Measurements from ENCODE around the gene ADSS1.

DNA sequence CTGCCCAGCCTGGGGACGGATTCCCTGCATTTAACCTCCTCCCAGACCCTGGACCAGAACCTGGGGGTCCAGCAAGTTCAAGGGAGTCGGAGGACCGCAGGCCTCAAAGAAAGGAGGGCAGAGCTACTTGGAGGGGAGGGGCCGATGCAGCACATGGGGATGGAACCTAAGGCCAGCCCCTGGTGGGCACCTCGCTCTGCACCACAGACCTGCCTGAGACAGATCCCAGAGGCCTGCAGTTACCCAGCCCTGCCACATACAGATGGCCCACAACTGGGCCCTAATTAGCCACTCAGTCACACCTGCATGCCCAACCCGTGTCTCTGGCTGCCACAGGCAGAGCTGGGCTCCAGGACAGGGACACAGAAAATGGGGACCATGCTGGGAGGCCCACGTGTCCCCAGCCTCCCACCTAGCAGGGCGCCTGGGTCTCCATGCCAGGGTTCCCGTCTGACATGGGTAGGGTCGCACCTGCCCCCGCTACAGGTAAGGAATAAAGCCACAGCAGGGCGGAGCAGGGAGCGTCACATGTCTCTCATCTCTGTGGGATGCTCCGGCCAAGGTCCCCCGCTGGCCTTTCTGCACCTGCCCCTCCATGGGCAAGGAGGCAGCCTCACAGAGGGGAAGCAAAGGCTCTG is 54.8 kb downstream of the ADSS1 start:
- TF ChIP-seq EZH2 (IDR thresholded peaks at IDR 0.05; ENCODE audit: low read length, missing control alignments), result no peak
- TF ChIP-seq, protein P1, sequence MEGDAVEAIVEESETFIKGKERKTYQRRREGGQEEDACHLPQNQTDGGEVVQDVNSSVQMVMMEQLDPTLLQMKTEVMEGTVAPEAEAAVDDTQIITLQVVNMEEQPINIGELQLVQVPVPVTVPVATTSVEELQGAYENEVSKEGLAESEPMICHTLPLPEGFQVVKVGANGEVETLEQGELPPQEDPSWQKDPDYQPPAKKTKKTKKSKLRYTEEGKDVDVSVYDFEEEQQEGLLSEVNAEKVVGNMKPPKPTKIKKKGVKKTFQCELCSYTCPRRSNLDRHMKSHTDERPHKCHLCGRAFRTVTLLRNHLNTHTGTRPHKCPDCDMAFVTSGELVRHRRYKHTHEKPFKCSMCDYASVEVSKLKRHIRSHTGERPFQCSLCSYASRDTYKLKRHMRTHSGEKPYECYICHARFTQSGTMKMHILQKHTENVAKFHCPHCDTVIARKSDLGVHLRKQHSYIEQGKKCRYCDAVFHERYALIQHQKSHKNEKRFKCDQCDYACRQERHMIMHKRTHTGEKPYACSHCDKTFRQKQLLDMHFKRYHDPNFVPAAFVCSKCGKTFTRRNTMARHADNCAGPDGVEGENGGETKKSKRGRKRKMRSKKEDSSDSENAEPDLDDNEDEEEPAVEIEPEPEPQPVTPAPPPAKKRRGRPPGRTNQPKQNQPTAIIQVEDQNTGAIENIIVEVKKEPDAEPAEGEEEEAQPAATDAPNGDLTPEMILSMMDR (conservative IDR thresholded peaks at IDR 0.05 in 1 of 2, IDR thresholded peaks at IDR 0.05 in 1 of 2; ENCODE audit: low read depth in 1 of 2, low read length in 2 of 2), result no peak

Measured in fibroblast of lung (primary cell).